GM23338 (cell line): Measurements from ENCODE around the gene NNMT. TPM values are rescaled to one million over a fixed set of nuclear protein-coding genes. Genes with fewer than 3 reads are reported as not detected.

Experiments
- ATAC-seq: fragments of 200-7000 bp; cut with Tn5 transposase; 3 replicates; pipeline ENCODE4 v1.9.1; 2020
- DNase-seq: peaks from one replicate; pipeline ENCODE4 v3.0.0-alpha.2; 2015; ENCODE audit warnings: low spot score
- H2AFZ ChIP-seq: fragments of 200-600 bp; sonication (generic); 2 replicates; pipeline ENCODE4 v1.8.0; 2016; ENCODE audit warnings: antibody characterized with exemption, mild to moderate bottlenecking, moderate library complexity
- H3F3A ChIP-seq: fragments of 200-600 bp; sonication (generic); replicated peaks from 2 replicates; pipeline ENCODE4 v1.8.0; 2017; ENCODE audit warnings: antibody characterized with exemption, mixed run types, low read depth
- H3K27ac ChIP-seq: fragments of 200-600 bp; sonication (generic); 2 replicates; pipeline ENCODE4 v1.6.1; 2016; ENCODE audit warnings: low read depth
- H3K27me3 ChIP-seq: fragments of 200-600 bp; sonication (generic); 2 replicates; pipeline ENCODE4 v1.8.0; 2016; ENCODE audit warnings: mild to moderate bottlenecking, mixed run types, moderate library complexity; ENCODE audit not compliant: insufficient read depth
- H3K36me3 ChIP-seq: fragments of 200-600 bp; sonication (generic); 2 replicates; pipeline ENCODE4 v1.8.0; 2016; ENCODE audit warnings: mild to moderate bottlenecking; ENCODE audit not compliant: insufficient read depth
- H3K4me1 ChIP-seq: fragments of 200-600 bp; sonication (generic); 2 replicates; pipeline ENCODE4 v1.8.0; 2016; ENCODE audit warnings: mild to moderate bottlenecking, moderate library complexity; ENCODE audit not compliant: insufficient read depth
- H3K4me2 ChIP-seq: fragments of 200-600 bp; sonication (generic); 2 replicates; pipeline ENCODE4 v1.7.1; 2017; ENCODE audit warnings: mixed run types
- H3K4me3 ChIP-seq: fragments of 200-600 bp; sonication (generic); 2 replicates; pipeline ENCODE4 v1.6.1; 2016; ENCODE audit warnings: mixed run types
- H3K79me2 ChIP-seq: fragments of 200-600 bp; sonication (generic); replicated peaks from 2 replicates; pipeline ENCODE4 v1.8.0; 2017; ENCODE audit warnings: mild to moderate bottlenecking; ENCODE audit not compliant: insufficient read depth
- H3K9me2 ChIP-seq: fragments of 200-600 bp; sonication (generic); 2 replicates; pipeline ENCODE4 v1.8.0; 2017; ENCODE audit not compliant: insufficient read depth
- H4K20me1 ChIP-seq: fragments of 200-600 bp; sonication (generic); replicated peaks from 2 replicates; pipeline ENCODE4 v1.8.0; 2017; ENCODE audit warnings: mild to moderate bottlenecking; ENCODE audit not compliant: insufficient read depth
- H3K27ac Mint-ChIP-seq: 2 replicates; pipeline ENCODE4 v1.8.0; 2020; ENCODE audit warnings: inconsistent platforms, mild to moderate bottlenecking, moderate library complexity, mixed read lengths
- H3K27me3 Mint-ChIP-seq: 3 replicates; pipeline ENCODE4 v1.8.0; 2022; ENCODE audit warnings: low read depth, mild to moderate bottlenecking, moderate library complexity, mixed read lengths, inconsistent platforms; ENCODE audit not compliant: insufficient read depth, poor library complexity
- H3K36me3 Mint-ChIP-seq: 3 replicates; pipeline ENCODE4 v1.8.0; 2021; ENCODE audit warnings: low read depth, mild to moderate bottlenecking, inconsistent platforms, moderate library complexity, mixed read lengths
- H3K4me1 Mint-ChIP-seq: 3 replicates; pipeline ENCODE4 v1.8.0; 2020; ENCODE audit warnings: mild to moderate bottlenecking, inconsistent platforms, mixed read lengths
- H3K4me3 Mint-ChIP-seq: 3 replicates; pipeline ENCODE4 v1.8.0; 2021; ENCODE audit warnings: moderate library complexity, mild to moderate bottlenecking, inconsistent platforms, mixed read lengths
- H3K9me3 Mint-ChIP-seq: 3 replicates; pipeline ENCODE4 v1.8.0; 2020; ENCODE audit warnings: moderate library complexity, mild to moderate bottlenecking, inconsistent platforms, mixed read lengths
- CREB1 ChIP-seq: fragments of 250-450 bp; sonication (Bioruptor Pico); IDR thresholded peaks from 2 replicates; pipeline ENCODE4 v1.5.0; 2020; ENCODE audit warnings: low read depth, mild to moderate bottlenecking, moderate library complexity
- ETS1 ChIP-seq: IDR thresholded peaks from 2 replicates; pipeline ENCODE4 v1.6.1; 2016; ENCODE audit warnings: antibody characterized with exemption
- EZH2phosphoT487 ChIP-seq: fragments of 200-600 bp; sonication (generic); IDR thresholded peaks from one replicate; pipeline ENCODE4 v1.8.1; 2018; ENCODE audit warnings: antibody characterized with exemption; ENCODE audit not compliant: unreplicated experiment
- JUNB ChIP-seq: IDR thresholded peaks from one replicate; pipeline ENCODE4 v1.6.1; 2016; ENCODE audit warnings: antibody characterized with exemption; ENCODE audit not compliant: unreplicated experiment
- NANOG ChIP-seq: IDR thresholded peaks from 2 replicates; pipeline ENCODE4 v1.6.1; 2016; ENCODE audit warnings: antibody characterized with exemption, borderline replicate concordance
- POLR2AphosphoS5 ChIP-seq: IDR thresholded peaks from 2 replicates; pipeline ENCODE4 v1.6.1; 2016; ENCODE audit warnings: antibody characterized with exemption, low read depth
- REST ChIP-seq: IDR thresholded peaks from one replicate; pipeline ENCODE4 v1.6.1; 2018; ENCODE audit warnings: antibody characterized with exemption; ENCODE audit not compliant: unreplicated experiment
- STAT1 ChIP-seq: IDR thresholded peaks from one replicate; pipeline ENCODE4 v1.6.1; 2016; ENCODE audit warnings: antibody characterized with exemption; ENCODE audit not compliant: unreplicated experiment
- ZNF114 ChIP-seq: fragments of 250-450 bp; sonication (Bioruptor Pico); IDR thresholded peaks from 2 replicates; pipeline ENCODE4 v1.5.0; 2020; ENCODE audit warnings: mild to moderate bottlenecking, moderate library complexity
- ZNF331 ChIP-seq: fragments of 250-450 bp; sonication (Bioruptor Pico); IDR thresholded peaks from 2 replicates; pipeline ENCODE4 v1.5.0; 2020; ENCODE audit warnings: low read depth, mild to moderate bottlenecking, moderate library complexity
- polyA plus RNA-seq: library from polyadenylated mRNA; unstranded; fragments of >200 nt; fragmentation: Nextera tagmentation; extraction: Ambion mirVana; gene quantifications from 2 replicates; pipeline ENCODE4 v1.2.1, GENCODE V29; 2016
- total RNA-seq: library from RNA; depleted of rRNA; stranded (reverse); fragments of >200 nt; shearing (Covaris generic); gene quantifications from 2 replicates; pipeline ENCODE4 v1.2.3, GENCODE V29; 2014
- TF ChIP-seq, protein P1 (sequence below), 2 experiments: fragments of 200-600 bp in 1 of 2; sonication (generic) in 1 of 2; conservative IDR thresholded peaks; 2 replicates each; pipeline versions ENCODE4 v1.5.1 to v1.6.1; 2016 to 2017; ENCODE audit warnings: antibody characterized with exemption in 2 of 2, low read depth in 2 of 2, mild to moderate bottlenecking in 2 of 2, moderate library complexity in 1 of 2

The NNMT gene
- total and polyA plus RNA-seq, 2 experiments from 2014 or later, result 0.40 TPM; not detected in 1

GRCh38 chr11:114270531-114271270 lies 25.5 kb upstream of the NNMT start (continued):
- no peak for TF ChIP-seq REST
- TF ChIP-seq EZH2phosphoT487, result no peak
- TF ChIP-seq, protein P1, sequence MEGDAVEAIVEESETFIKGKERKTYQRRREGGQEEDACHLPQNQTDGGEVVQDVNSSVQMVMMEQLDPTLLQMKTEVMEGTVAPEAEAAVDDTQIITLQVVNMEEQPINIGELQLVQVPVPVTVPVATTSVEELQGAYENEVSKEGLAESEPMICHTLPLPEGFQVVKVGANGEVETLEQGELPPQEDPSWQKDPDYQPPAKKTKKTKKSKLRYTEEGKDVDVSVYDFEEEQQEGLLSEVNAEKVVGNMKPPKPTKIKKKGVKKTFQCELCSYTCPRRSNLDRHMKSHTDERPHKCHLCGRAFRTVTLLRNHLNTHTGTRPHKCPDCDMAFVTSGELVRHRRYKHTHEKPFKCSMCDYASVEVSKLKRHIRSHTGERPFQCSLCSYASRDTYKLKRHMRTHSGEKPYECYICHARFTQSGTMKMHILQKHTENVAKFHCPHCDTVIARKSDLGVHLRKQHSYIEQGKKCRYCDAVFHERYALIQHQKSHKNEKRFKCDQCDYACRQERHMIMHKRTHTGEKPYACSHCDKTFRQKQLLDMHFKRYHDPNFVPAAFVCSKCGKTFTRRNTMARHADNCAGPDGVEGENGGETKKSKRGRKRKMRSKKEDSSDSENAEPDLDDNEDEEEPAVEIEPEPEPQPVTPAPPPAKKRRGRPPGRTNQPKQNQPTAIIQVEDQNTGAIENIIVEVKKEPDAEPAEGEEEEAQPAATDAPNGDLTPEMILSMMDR (conservative IDR thresholded peaks at IDR 0.05; ENCODE audit: low read depth in 2 of 2), result no peak

DNA sequence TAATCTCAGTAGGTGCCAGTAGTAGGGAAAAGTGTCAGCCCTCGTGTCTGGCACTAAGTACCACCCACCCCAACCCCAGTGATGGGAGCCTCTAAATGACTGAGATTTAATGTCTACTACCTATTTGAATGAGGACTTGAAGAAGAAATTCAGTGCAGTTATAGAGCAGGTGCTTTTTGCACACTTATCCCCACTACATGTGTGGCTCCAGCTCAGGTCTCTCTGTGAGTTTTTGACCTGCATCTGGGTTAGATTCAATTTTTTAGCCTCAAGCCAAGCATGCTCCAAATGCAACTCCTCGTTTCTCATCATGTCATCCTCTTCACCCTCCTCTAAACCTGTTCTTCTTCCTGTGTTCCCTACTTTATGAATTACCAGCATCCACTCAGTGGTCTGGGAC lies 24.9 kb upstream of the NNMT start:
- Histone ChIP-seq H3K36me3 (no peaks in the 10 kb centered on the region), H4K20me1 (no peaks in the 10 kb centered on the region), H2AFZ (no peak overlapping the region), H3K27ac (no peak overlapping the region), H3K9me2 (peaks cover 4% of the 10 kb centered on the region; the same call in 1 of the 2 replicates), H3K4me2 (no peak overlapping the region), H3K4me3 (no peak overlapping the region), H3K79me2 (no peaks in the 10 kb centered on the region), H3K4me1 (no peaks in the 10 kb centered on the region), H3K27me3 (no peaks in the 10 kb centered on the region), H3F3A (no peaks in the 10 kb centered on the region)
- no peaks in the 10 kb centered on the region for H3K36me3 Mint-ChIP-seq
- no peak for TF ChIP-seq STAT1
- TF ChIP-seq NANOG, result no peak
- TF ChIP-seq POLR2AphosphoS5, result no peak
- TF ChIP-seq ZNF331 (CRISPR knock-in tag), result no peak
- TF ChIP-seq ZNF114 (CRISPR knock-in tag), result no peak
- H3K4me1 Mint-ChIP-seq, result no peaks in the 10 kb centered on the region; the same call in 2 of the 3 replicates
- no peaks in the 10 kb centered on the region for H3K9me3 Mint-ChIP-seq
- no peak overlapping the region for H3K4me3 Mint-ChIP-seq
- H3K27ac Mint-ChIP-seq, result no peak overlapping the region
- ATAC-seq (no peak), DNase-seq (no peak)
- no peaks in the 10 kb centered on the region for H3K27me3 Mint-ChIP-seq

GRCh38 chr11:114272311-114272710 lies 23.9 kb upstream of the NNMT start:
- no peak overlapping the region for H3K27ac Mint-ChIP-seq
- TF ChIP-seq ZNF114 (CRISPR knock-in tag), result no peak
- TF ChIP-seq EZH2phosphoT487, result no peak
- TF ChIP-seq ZNF331 (CRISPR knock-in tag), result no peak
- TF ChIP-seq POLR2AphosphoS5, result no peak
- TF ChIP-seq JUNB, result no peak
- TF ChIP-seq STAT1, result no peak
- no peak for TF ChIP-seq CREB1
- no peak for TF ChIP-seq ETS1
- TF ChIP-seq, protein P1 (conservative IDR thresholded peaks at IDR 0.05; ENCODE audit: low read depth in 2 of 2), result no peak
- Histone ChIP-seq H3K79me2 (no peaks in the 10 kb centered on the region), H3K36me3 (no peaks in the 10 kb centered on the region), H3K4me3 (no peak overlapping the region), H2AFZ (no peak overlapping the region), H3K27me3 (no peaks in the 10 kb centered on the region), H4K20me1 (no peaks in the 10 kb centered on the region), H3K27ac (no peak overlapping the region), H3K4me2 (no peak overlapping the region), H3K4me1 (no peaks in the 10 kb centered on the region), H3F3A (no peaks in the 10 kb centered on the region), H3K9me2 (peaks cover 4% of the 10 kb centered on the region; the same call in 1 of the 2 replicates)
- H3K4me3 Mint-ChIP-seq, result no peak overlapping the region
- ATAC-seq (no peak), DNase-seq (no peak)
- no peaks in the 10 kb centered on the region for H3K36me3 Mint-ChIP-seq
- no peaks in the 10 kb centered on the region; the same call in 2 of the 3 replicates for H3K4me1 Mint-ChIP-seq
- H3K27me3 Mint-ChIP-seq, result no peaks in the 10 kb centered on the region
- H3K9me3 Mint-ChIP-seq, result no peaks in the 10 kb centered on the region
